Stimulated activated CD4-positive, alpha-beta T cell treated with anti-CD3 and anti-CD28 coated beads, Interleukin-2, amount 100 ng/mL, for 48 hours (primary cell): ENCODE data around the gene HTT.
A peak's percentile ranks its signal among the peaks of the same experiment; 100 is the strongest.

Experiments
- DNase-seq, 2 donors: peaks; one replicate each; pipeline ENCODE4 v3.0.0-alpha.2; 2020

HTT gene

GRCh38 chr4:3074078-3074845 is at the start of gene HTT, which contains the start of gene HTT-AS:
HTT (plus strand) TSS chr4:3074681; CDS start chr4:3074826, 145 bp downstream.
HTT-AS (minus strand) TSS chr4:3074538.
- DNase-seq, result peak; percentile 97 to 99

DNA sequence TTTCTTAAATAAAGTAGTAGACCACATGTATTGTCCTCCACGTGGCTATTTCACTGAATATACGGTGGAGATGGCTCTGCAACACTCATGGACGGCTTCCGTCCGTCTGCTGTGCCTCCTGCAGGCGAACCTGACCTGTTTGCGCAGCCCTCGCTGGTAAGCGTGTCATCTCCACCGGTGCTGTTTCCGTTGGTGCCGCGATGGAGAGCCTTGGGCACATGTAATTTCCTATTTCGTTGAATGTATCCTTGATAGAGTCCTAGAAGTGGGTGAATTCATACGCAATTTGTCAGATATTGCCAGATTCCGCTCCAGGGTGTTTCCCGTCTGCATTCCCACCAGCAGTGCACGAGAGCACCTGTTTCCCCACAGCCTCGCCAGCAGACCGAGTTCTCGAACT is 48.6 kb upstream of the HTT start:
- no peak for DNase-seq

DNA sequence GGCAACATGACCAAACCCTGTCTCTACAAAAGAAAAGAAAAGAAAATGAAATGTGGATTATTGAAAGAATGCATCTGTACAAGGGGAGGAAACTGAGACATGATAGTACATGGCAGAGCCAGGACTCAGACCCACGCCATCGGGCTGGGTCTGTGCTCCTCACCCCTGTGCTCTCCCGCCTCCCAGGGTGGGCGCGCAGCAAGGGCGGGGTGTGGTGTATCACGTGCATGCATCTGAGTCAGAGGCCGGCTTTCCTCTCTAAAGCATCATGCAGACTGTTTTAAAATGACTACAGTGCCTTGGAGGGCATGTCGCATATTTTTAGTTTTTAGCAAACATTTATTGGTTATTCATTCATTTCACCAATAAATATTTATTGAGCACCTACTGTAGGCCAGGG is 47.9 kb upstream of the HTT start:
- DNase-seq, result no peak

GRCh38 chr4:3029464-3029863 is 45.0 kb upstream of the HTT start:
- DNase-seq, result no peak

DNA sequence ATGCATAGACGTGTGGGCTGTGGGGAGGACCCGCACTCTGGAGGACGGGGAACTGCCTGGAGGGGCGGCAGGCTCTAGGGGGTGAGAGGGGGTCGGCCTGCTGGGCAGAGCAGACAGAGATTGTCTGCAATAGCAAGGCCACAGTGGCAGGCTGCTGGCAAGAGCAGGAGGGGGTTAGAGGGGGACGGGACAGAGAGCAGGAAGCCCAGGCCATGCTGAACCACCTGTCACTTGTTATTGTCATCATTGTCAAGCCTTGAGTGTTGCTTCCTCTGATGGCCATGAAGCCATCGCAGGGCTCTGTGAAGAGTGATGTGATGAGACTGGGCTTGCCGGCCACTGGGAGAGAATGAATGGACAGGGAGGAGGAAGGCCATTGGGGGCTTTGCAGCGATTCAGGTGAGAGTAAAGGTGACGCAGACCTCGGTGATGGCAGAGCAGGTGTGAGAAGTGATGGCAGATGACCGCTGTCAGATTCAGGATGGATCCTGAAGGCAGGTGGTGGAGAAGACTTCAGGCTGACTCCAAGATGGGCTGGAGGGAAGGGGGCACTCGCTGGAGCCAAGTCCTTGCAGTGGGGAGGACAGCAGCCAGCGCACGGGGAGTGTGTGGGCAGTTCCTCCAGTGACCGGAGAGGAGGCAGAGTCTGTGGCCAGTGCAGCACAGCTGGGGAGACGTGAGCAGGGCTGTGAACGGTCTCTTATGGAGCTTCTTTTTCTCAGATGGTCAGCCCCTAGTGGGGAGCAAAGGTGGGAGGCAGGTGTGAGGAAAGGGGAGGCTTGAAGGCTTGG is 43.7 kb upstream of the HTT start:
- no peak for DNase-seq

DNA sequence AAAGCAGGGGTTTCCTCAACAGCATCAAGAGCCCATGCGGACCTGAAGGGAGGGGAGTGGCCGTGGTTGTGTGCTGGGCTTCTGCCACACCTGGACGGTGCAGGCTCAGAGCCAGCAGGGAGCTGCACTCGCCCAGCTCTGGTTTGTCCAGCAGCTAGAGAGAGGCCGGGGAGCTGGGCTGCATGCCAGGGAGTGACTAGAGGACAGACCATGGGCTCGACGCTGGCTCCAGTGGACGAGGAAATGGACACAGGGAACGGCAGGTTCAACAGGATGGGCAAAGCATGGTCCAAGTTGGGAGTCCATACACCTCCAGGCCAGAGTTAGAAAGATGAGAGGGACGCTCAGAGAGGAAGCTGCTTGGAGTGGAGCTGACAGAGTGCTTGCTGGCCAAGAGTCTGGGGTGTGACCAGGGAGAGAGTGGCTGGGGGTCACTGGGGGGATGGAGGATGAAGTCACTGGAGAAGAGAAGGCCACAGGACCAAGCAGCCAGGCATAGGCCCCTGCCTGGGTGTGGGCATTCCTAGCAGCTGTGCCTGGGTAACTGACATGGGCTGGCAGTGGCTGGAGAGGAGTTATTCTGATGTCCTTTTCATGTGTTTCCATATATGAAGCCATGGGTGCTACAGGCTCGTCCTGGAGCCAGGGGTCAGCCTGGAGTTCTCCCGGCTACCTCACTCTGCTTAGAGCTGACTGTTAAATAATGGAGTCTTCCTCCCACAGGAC is 43.0 kb upstream of the HTT start:
- DNase-seq, result no peak

- DNase-seq, result no peak
These were observed 40.2 kb upstream of the HTT start for GRCh38 chr4:3034231-3034630.

DNA sequence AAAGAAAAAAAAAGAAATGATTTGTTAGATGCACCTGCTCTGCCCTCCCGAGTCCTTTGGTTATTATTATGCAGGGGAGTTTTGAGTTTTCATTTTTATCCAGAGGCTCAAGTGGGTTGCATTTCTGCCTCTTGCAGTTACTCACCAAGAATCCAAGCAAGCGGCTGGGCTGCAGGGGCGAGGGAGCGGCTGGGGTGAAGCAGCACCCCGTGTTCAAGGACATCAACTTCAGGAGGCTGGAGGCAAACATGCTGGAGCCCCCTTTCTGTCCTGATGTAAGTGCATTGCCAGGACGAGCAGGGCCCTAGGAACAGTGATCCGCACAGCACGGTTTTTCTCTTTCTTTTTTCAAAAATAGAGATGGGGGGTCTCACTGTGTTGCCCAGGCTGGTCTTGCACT is 39.2 kb upstream of the HTT start:
- no peak for DNase-seq

DNA sequence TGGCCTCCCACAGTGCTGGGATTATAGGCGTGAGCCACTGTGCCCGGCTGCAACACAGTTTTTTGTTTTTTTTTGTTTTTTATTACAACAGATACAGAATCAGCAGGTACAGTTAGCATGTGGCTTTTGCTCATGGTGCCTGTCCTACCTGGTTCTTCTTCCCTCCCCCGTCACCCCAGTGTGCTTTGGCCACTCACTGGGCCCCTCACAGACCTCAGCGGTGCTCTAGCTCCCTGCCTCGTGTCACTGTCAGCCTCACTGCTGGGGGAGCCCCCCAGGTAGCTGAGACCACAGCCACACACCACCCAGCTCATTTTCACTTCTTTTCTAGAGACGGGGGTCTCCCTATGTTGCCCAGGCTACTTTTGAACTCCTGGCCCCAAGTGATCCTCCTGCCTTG is 38.8 kb upstream of the HTT start:
- DNase-seq, result no peak

DNA sequence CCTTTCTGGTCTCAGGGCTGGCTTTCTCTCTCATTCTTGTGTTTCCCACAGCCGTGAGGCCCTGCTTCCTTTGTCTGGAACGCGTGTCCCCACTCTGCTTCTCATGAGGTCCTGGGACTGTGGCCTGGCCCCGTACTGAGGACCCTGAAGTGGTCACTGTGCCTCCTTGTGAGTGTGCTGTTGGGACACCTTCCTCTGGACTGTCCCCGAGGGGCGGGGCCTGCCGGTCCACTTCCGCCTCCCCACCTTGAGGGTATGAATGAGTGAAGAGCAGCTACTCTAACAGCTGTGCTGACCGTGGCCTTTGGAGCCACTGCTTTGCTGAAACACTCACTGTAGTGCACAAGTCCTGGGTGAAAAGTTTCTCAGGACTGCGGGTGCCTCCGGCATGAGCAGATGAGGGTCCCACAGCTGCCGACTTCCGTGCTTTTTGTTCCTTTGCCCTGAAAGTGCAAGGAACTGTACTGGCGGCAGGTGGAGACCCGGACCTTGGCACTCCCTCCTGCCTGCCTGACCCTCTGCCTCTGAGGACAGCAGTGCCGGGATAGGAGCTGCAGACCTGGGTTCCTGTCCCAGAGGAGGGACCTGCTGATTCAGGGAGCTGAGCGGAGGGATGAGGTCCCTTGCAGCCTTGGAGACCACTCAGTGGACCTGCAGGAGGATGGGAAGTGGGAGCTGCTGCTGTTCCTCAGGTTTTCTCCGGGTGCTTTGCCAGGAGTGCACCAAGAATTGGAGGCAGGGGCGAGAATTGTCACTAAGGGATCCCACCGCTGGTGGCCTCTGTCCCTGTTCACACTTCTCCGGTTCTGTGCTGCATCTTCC is 38.1 kb upstream of the HTT start:
- DNase-seq, result no peak

DNA sequence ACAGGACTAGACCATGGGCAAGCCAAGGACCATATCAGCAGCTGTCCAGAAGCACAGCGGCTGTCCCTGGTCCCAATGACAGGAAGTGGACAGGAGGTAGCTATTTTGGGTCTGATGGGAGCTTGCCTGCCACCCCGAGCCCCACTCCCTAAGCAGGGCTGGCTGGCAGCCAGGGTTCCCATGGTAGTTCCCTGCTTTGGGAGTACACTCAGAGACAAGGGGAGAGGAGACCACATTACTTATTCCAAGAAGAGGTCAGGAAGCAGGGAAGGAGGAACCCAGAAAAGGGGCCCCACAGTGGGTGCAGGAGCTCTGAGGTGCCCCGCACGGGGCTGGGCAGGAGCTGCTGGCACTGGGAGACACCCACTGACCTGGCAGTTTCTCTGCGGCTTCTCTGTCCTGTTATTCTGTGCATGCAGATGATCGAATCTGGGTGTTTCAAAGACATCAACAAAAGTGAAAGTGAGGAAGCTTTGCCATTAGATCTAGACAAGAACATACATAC is 36.5 kb upstream of the HTT start:
- no peak for DNase-seq

GRCh38 chr4:3039706-3040366 is 34.6 kb upstream of the HTT start:
- DNase-seq, result no peak

- DNase-seq, result no peak
These were observed 33.9 kb upstream of the HTT start for GRCh38 chr4:3040452-3041191.

- peak in 1 of 2 donors; percentile 28 for DNase-seq
These were observed 33.0 kb upstream of the HTT start for GRCh38 chr4:3041192-3042142.

GRCh38 chr4:3042226-3042625 is 32.3 kb upstream of the HTT start:
- DNase-seq, result no peak

- no peak for DNase-seq
These were observed 31.0 kb upstream of the HTT start for GRCh38 chr4:3043282-3044020.

GRCh38 chr4:3044870-3045819 is 29.3 kb upstream of the HTT start:
- DNase-seq, result peak in 1 of 2 donors; percentile 55

GRCh38 chr4:3046162-3046561 is 28.3 kb upstream of the HTT start:
- no peak for DNase-seq
